Stimulated activated CD8-positive, alpha-beta memory T cell treated with anti-CD3 and anti-CD28 coated beads, Interleukin-12 subunit alpha, Interleukin-12 subunit beta, amount 100 ng/mL, for 4 hours (primary cell): ENCODE data around the gene CARNS1.
"Not testable (repeated sequence)": the region's sequence is repeated elsewhere in the genome, so short reads cannot be mapped to it uniquely, and the experiment has no call there.

Experiments used
- DNase-seq: peaks from one replicate; pipeline ENCODE4 v3.0.0-alpha.2; 2020; ENCODE audit warnings: low read depth

The CARNS1 gene

DNA sequence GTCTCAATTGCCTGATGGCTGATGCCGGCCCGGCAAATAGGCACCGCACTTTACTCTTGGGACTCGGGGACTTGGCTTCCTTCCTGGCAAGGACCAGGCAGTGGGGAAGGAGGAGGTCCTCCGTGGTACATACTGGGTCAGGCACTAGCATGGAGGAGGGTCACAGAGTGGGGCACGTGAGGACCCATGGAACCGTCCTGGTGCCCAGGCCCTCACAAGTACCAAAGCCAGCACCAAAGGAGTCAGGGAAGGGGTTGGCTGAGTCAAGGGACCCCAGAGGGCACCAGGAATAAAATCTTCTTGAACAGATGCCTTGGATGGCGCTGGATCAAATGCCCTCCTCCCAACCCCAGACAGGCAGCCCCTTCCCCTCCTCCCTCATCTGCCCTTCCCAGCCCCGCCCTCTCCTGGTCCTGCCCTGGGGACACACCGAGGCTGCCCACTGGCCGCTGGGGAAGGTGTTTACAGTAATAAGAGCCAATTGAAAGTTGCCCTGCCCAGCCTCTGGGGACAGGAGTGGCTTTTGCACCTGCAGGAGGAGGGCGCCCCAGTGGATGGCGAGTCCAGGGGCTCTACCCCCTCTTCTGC lies 5.6 kb upstream of the CARNS1 start:
- DNase-seq = no peak

DNA sequence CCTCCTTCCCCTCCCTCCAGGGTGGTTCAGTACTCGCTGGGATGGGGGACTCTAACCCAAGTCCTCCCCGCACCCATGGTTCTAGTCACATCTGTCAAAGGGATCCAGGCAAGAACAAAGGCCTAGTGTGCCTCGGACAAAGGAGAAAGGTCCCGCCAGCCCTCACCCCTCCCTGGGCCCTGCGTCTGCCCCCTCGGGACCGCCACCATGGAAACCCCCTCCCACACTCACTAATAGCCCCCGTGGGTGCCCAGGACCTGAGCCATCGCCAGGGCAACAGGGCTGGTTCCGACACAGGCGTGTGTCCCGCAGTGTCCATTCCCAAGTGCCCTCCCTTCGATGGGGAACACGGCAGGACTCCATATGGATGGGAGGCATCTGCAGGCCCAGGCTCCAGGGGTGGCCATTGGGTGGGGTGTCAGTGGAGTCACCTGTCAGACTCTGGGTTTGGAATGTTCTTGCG lies 5.1 kb upstream of the CARNS1 start:
- DNase-seq = no peak

DNA sequence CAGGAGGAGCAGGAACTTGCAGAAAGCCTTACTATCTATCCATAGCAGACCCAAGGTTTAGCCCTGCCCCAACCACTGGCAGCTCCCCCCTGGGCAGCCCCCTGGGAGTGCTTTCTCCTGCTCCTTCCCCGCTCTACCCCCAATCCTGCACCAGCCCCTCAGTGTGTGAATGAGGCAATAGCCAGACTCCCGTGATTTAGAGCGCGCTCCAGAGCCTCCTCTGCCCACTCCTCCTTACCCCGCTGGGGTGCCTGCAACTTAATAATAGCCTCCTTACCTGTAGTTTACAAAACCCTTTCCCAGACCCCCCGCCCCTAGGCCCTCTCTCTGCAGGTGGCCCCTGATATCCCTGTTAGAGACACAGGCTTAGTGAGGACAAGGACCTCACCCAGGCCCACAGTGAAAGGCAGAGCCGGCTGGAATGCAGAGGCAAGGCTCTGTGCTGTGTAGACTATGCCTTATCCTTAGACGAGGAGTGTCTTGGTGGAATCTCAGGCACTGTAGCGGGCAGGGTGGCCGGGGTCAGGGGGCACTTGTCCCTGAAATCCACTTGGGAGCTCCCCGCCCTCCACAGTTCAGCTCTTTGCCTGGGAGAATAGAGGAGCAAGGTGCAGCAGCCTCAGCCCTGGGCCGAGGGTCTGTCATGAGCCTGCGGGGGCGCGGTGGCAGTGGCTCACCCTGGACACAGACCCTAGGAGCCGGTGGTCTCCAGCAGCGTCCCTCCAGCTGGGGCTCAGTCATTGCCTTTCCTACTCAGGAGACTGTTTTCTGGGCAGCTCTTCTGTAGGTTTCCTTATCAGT lies 4.3 kb upstream of the CARNS1 start:
- no peak for DNase-seq

DNA sequence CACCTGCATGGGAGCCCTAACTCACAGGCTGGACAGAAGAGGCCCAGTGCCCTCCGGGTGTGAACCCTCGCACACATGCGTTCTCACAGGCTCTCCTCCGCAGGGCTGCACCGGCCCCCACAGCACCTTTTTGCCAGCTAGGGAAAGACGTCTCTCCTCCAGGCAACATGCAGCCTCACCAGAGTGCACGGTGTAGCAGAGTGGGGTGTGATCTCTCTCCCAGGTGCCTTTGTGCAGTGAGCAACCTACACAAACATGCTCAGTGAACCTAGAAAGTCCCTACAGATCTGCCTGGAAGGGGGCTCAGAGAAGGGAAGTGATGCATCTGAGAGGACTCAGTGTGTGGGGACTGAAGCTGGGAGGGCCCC lies 3.7 kb upstream of the CARNS1 start:
- DNase-seq = no peak

DNA sequence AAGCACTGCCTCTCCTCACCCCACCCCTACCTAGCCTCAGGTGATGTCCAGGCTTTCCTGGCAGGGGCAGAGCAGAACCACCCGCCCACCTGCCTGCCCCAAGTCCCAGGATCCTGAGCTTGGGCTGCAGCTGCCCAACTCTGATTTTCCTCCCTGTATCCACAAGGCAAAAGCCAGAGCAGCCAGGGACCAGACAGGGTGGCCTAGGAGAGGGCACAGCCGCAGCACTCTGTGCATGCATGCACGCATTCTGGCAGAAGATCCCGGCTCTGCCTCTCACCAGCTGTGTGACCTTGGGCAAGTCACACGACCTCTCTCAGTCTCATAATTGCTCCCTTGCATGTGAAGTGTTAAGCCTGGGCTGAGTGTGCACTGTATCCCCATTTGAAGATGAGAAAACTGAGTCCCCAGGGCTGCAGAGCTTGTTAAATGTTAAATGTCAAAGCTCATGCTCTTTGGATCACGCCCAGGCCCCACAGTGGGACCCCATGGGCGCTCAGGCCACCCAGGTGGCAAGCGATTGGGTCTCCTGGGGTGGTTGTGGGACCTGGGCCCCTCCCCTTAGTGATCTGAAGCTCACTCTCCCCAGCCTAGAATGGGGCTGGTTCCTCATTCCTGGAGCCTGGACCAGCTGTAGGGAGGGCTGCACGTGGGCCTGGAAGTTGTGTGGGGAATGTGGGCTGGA lies 2.8 kb upstream of the CARNS1 start:
- no peak for DNase-seq

DNA sequence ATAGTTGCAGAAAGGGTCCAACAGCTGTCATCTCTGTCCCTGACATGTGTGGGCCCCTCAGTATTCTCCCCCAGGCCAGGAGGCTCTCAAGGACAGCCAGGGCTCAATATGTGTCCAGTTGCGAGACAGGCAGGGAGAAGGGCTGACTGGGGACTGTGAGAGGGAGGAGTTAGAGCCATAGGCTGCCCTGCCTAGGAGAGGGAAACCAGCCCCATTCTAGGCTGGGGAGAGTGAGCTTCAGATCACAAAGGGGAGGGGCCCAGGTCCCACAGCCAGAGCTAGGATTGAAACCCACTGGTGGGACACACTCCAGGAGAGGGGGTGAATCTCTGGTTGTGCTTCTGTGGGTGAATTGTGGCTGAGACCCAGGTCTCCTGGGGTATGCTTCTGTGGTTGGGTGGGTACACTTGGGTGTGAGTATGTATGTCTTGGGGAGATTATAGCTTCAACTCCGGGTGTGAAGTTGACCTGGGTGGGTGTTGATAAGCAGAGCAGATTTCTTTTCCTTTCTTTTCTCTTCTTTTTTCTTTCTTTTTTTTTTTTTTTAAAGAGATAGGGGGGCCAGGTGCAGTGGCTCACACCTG lies 2.1 kb upstream of the CARNS1 start:
- no peak for DNase-seq

DNA sequence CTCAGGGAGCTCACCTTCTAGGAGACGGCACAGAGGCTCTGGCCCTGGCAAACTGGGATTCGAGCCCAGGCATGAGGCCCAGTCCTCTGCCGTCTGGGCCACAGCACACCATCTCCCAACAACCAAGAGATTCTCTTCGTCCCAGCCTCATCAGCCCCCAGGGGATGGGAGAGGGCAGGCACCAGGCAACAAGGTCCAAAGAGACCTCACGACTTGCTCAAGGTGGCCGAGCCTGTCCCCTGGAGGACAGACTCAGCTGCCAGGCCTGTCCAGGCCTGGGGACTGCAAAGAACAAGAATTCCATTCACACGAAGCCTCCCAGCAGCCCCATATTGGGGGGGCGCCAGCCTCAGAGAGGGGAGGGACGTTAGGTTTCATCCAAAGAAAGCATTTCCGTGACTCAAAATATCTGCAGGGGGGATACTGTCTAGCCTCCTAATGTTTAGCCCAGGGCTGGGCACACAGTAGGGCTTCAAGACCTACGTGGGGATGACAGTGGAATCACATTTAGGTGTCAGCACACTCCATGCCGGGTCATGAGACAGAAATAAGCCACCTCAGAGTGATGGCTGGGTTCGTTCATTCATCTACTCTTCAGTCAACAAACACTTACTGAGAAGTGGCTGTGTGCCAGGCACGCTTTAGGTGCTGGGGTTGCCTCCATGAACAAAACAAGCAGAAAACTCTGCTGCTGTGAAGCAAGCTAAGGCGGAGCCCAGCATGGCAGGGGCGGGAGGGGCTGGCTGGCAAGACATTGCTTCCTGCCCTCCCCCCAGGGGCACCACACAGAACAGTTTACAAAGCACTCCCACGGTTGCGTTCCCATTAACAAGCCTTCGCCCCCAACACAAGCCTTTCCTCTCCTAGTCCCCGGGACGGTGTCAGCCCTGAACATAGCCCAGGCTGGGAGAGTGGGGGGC lies 1.2 kb downstream of the CARNS1 start:
- peak; percentile 60 for DNase-seq

DNA sequence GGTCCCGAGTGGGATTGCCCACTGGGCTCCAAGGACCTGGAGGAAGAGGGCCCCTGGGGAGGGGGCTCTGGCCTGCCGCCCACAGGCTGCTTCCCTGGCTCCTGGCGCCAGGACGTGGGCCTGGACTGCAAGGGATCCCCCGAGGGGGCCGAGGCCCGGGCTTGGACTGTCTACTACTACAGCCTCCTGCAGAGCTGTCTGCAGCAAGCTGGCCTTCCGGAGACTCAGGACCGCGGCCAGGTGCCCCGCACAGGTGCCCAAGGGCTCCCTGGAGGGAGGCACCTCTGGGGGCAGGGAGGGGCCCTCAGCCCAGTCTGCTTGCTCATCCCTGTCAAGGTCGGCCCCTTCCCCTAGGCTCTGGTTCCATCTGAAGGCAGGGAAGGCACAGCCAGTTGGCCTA lies 1.9 kb downstream of the CARNS1 start:
- DNase-seq = no peak

DNA sequence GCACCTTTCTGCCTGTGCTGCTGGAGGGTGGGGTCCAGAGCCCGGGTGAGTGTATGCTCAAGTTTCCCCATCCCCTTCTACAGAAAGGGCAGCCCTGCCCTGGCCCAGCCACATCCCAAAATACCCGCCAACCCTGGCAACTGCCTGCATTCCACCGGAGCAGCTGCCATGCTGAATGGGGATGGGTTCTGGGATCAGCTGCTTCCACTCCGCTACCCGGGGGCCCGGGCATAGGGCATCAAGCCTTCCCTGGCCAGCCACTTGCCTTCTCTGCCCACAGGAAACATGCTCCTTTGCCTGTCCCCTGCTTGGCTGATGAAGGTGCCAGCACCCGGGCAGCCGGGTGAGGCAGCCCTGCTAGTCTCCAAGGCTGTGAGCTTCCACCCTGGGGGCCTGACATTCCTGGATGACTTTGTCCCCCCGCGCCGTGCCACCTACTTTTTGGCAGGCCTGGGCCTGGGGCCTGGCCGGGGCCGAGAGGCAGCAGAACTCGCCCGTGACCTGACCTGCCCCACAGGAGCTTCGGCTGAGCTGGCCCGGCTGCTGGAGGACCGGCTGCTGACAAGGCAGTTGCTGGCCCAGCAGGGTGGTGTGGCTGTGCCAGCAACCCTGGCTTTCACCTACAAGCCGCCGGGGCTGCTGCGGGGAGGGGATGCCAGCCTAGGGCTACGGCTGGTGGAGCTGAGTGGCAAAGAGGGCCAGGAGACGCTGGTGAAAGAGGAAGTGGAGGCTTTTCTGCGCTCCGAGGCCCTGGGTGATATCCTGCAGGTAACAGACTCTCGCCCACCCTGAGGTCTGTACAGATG lies 3.2 kb downstream of the CARNS1 start:
- DNase-seq = no peak

DNA sequence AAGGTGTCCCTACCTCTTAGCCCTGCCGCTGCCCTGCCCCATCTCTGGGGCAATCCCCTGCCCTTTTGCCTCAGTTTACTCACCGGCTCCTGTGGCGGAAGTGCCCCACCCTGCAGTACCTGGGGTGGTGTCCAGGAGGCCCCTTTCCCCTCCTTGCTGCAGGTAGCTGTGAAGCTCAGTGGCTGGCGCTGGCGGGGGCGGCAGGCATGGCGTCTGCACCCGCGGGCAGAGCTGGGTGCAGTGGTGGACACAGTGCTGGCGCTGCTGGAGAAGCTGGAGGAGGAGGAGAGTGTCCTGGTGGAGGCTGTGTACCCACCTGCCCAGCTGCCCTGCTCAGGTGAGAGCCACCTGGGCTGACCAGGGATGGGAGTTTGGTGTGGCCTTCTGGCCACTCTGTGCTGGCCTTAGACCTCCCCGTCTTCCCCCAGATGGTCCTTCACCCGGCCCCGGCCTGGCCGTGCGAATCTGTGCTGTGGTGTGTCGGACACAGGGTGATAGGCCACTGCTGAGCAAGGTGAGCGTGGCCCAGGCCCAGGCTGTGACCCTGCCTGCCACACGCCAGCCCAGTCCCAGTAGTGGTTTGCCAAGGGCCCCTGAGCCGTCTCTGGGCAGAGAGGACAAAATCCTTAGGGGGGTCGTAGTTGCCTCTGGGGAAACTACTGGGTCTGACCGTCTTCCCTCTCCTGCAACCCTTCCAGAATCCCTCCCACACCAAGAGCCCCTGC lies 4.0 kb downstream of the CARNS1 start:
- DNase-seq = no peak

DNA sequence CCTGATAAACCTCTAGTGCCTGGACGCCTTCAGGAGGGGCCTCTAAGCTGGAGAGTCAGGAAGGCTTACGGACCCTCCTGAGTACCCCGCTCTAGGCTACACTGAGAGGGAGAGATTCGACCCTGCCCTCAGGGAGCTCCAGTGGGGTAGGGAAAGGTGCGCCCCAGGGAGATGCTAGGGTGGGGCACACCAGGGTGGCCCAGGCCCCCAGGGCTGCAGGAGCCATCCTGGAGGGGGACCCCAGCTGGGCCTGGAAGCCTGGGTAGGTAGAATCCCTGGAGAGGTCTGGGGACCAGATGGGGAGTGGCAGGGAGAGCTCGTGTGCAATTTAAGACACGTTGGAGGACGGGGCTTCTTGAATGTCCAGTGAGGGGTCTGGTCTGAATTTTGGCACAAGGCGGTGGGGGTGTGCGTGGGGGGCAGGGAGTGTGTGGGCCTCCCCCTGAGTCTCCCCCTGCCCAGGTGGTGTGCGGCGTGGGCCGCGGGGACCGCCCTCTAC lies 4.7 kb downstream of the CARNS1 start:
- no peak for DNase-seq

DNA sequence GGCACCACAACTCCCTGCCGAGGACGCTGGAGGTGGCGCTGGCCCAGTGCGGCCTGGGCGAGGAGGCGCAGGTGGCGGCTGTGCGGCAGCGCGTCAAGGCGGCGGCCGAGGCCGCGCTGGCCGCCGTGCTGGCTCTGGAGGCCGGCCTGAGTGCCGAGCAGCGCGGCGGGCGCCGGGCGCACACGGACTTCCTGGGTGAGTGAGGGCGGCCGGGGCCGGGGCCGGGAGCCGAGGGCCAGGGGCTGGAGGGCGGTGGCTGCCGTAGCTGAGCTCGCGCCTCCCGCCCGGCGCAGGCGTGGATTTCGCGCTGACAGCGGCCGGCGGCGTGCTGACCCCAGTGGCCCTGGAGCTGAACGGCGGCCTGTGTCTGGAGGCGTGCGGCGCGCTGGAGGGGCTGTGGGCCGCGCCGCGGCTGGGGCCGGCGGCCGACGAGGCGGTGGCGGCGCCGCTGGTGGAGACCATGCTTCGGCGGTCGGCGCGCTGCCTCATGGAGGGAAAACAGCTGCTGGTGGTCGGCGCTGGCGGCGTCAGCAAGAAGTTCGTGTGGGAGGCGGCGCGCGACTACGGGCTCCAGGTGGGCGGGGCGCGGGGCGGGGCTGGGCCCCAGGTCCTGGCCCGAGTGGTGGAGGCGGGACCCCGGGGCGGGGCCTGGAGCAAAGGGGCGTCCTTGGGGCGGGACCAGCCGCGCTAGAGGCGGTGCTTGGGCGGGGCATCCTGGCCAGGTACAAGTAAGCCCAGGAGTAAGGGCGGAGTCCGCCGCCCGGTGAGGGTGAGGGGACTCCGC lies 5.4 kb downstream of the CARNS1 start:
- peak; percentile 99 for DNase-seq

DNA sequence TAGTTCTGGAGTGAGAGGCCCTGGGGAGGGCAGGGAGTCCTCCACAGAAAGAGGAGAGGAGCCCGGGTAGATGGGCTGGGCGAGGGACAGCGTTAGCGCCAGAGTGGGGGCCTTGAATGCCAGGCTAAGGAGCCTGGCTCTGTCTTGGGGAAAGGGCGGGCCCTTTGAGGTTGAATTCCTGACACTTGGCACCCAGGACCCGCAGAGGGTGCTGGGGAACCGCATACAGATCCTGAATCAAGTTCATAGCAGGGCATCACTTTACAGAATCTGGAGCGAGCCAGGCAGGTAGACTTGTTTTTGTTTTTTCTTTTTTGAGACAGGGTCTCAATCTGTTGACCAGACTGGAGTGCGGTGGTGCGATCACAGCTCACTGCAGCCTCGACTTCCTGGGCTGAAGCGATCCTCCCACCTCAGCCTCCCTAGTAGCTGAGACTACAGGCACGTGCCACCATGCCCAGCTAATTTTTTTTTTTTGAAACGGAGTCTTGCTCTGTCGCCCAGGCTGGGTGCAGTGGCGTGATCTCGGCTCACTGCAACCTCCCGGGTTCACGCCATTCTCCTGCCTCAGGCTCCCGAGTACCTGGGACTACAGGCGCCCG lies 6.1 kb downstream of the CARNS1 start:
- DNase-seq = no peak

DNA sequence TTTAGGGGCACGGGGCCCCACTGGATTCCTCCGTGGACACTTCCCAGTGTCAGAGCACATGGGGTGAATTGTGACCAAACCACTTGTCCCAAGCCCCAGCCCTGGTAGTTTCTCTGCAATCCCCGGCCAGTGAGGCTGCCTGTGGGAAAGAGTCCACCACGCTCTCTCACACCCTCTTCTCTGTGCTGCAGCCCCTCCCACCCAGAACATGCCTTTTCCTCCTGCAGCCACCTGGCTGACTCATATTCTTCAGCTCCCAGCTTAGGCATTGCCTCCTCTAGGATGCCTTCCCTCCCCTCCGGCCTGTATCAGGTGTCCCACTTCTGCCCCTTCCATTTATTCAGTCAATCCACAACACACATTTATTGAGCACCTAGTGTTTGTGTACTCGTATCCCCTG lies 7.4 kb downstream of the CARNS1 start:
- DNase-seq = no peak

DNA sequence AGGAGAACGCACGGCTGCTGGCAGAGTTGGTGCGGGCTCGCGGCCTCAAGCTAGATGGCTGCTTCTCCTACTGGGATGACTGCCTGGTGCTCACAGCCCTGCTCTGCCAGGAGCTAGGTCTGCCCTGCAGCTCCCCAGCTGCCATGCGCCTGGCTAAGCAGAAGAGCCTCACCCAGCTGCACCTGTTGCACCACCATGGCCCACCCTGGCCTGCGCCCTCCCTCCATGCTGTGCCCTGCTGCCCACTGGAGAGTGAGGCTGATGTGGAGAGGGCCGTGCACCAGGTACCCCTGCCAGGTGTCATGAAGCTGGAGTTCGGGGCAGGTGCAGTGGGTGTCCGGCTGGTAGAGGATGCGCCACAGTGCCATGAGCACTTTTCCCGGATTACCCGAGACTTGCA lies 8.0 kb downstream of the CARNS1 start:
- DNase-seq = no peak

DNA sequence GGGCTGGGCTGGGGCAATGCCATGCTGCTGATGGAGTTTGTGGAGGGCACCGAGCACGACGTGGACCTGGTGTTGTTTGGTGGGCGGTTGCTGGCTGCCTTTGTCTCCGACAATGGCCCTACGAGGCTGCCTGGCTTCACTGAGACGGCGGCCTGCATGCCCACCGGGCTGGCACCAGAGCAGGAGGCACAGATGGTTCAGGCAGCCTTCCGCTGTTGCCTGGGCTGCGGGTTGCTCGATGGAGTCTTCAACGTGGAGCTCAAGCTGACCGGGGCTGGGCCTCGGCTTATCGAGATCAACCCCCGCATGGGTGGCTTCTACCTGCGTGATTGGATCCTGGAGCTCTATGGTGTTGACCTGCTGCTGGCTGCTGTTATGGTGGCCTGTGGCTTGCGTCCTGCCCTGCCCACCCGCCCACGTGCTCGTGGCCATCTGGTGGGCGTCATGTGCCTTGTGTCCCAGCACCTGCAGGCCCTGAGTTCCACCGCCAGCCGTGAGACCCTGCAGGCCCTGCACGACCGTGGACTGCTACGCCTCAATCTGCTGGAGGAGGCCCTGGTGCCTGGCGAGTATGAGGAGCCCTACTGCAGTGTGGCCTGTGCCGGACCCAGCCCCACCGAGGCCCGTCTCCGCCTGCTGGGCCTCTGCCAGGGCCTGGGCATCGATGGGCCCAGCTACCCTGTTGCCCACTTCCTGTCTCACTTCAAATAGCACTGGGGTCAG lies 8.6 kb downstream of the CARNS1 start:
- no peak for DNase-seq

DNA sequence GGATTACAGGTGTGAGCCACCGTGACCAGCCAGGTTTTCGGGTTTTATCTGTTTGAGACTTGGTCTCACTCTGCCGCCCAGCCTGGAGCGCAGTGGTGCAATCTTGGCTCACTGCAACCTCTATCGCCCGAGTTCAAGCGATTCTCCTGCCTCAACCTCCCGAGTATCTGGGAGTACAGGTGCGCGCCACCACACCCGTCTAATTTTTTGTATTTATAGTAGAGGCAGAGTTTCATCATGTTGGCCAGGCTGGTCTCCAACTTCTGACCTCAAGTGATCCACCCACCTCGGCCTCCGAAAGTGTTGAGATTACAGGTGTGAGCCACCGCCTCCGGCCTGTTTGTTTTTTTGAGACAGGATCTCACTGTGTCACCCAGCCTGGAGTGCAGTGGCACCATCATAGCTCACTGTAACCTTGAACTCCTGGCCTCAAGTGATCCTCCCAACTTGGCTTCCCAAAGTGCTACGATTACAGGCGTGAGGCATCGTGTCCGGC lies 11.9 kb downstream of the CARNS1 start:
- not testable (repeated sequence) for DNase-seq
